CD14-positive monocyte (primary cell): ENCODE results near the gene SH3RF1. TPM values are rescaled to one million over a fixed set of nuclear protein-coding genes. Genes with fewer than 3 reads are reported as not detected.

ENCODE experiments used
- DNase-seq, 3 donors: peaks; one replicate each; pipeline ENCODE4 v3.0.0-alpha.2; 2011 to 2022
- H2AFZ ChIP-seq: 2 replicates; pipeline ENCODE4 v1.6.0; 2012; ENCODE audit warnings: mild to moderate bottlenecking, low read depth, low read length, inconsistent platforms; ENCODE audit not compliant: insufficient read depth, poor library complexity, severe bottlenecking
- H3K27ac ChIP-seq, 2 donors: 1 replicate in 1 of 2; 2 replicates in 1 of 2; pipeline ENCODE4 v1.5.1; 2012 to 2013; ENCODE audit warnings: low read length in 2 of 2, control low read depth in 1 of 2, inconsistent platforms in 1 of 2, low read depth in 1 of 2, mild to moderate bottlenecking in 1 of 2
- H3K27me3 ChIP-seq, 2 donors: one replicate each; pipeline versions ENCODE4 v1.6.0 to v1.6.1; 2011 to 2013; ENCODE audit warnings: low read length in 2 of 2; ENCODE audit not compliant: control insufficient read depth in 2 of 2, insufficient read depth in 2 of 2
- H3K36me3 ChIP-seq, 2 donors: replicated peaks in 1 of 2; 1 replicate in 1 of 2; 2 replicates in 1 of 2; pipeline versions ENCODE4 v1.5.1 to v1.6.1; 2012 to 2013; ENCODE audit warnings: low read length in 2 of 2, control low read depth in 1 of 2, inconsistent platforms in 1 of 2, mild to moderate bottlenecking in 1 of 2; ENCODE audit not compliant: insufficient read depth in 2 of 2, control insufficient read depth in 1 of 2
- H3K4me1 ChIP-seq, 2 donors: 1 replicate in 1 of 2; 2 replicates in 1 of 2; pipeline versions ENCODE4 v1.5.1 to v1.6.1; 2012 to 2013; ENCODE audit warnings: low read length in 2 of 2, control low read depth in 1 of 2, inconsistent platforms in 1 of 2, mild to moderate bottlenecking in 1 of 2, moderate library complexity in 1 of 2; ENCODE audit not compliant: insufficient read depth in 2 of 2, control insufficient read depth in 1 of 2
- H3K4me2 ChIP-seq: replicated peaks from 2 replicates; pipeline ENCODE3; 2012; ENCODE audit warnings: low read length, moderate library complexity, mild to moderate bottlenecking; ENCODE audit not compliant: poor library complexity, severe bottlenecking; ENCODE audit errors: extremely low read depth
- H3K4me3 ChIP-seq, 3 experiments: fragments of 200-600 bp in 1 of 3; sonication (generic) in 1 of 3; replicated peaks in 1 of 3; 1 replicate in 2 of 3; 2 replicates in 1 of 3; pipeline ENCODE4 v1.5.1; 2011 to 2013; ENCODE audit warnings: low read length in 3 of 3, mild to moderate bottlenecking in 3 of 3, control low read depth in 2 of 3, low read depth in 2 of 3, inconsistent platforms in 1 of 3, moderate library complexity in 1 of 3
- H3K79me2 ChIP-seq: 2 replicates; pipeline ENCODE4 v1.6.0; 2012; ENCODE audit warnings: mild to moderate bottlenecking, control low read depth, inconsistent platforms, low read length, moderate library complexity; ENCODE audit not compliant: insufficient read depth
- H3K9ac ChIP-seq: 2 replicates; pipeline ENCODE4 v1.6.0; 2017; ENCODE audit warnings: low read length, mild to moderate bottlenecking; ENCODE audit not compliant: insufficient read depth, poor library complexity, severe bottlenecking
- H3K9me3 ChIP-seq, 2 donors: replicated peaks in 1 of 2; 1 replicate in 1 of 2; 2 replicates in 1 of 2; pipeline versions ENCODE4 v1.5.1 to v1.6.1; 2012 to 2013; ENCODE audit warnings: low read length in 2 of 2, control low read depth in 1 of 2; ENCODE audit not compliant: control insufficient read depth in 1 of 2, insufficient read depth in 1 of 2
- H4K20me1 ChIP-seq: 2 replicates; pipeline ENCODE4 v1.6.0; 2012; ENCODE audit warnings: mild to moderate bottlenecking, low read length, control low read depth, moderate library complexity; ENCODE audit not compliant: insufficient read depth
- H3K27ac Mint-ChIP-seq, 7 donors: one replicate each; pipeline ENCODE4 v1.8.0; 2020; ENCODE audit warnings: mild to moderate bottlenecking in 7 of 7, mixed read lengths in 7 of 7, moderate library complexity in 6 of 7, inconsistent platforms in 2 of 7
- H3K27me3 Mint-ChIP-seq, 3 donors: one replicate each; pipeline ENCODE4 v1.8.0; 2021 to 2022; ENCODE audit warnings: low read depth in 3 of 3, mild to moderate bottlenecking in 3 of 3, mixed read lengths in 3 of 3, moderate library complexity in 3 of 3, inconsistent platforms in 1 of 3
- H3K36me3 Mint-ChIP-seq, 2 donors: one replicate each; pipeline ENCODE4 v1.8.0; 2020; ENCODE audit warnings: mixed read lengths in 2 of 2, inconsistent platforms in 1 of 2, mild to moderate bottlenecking in 1 of 2
- H3K4me1 Mint-ChIP-seq: one replicate; pipeline ENCODE4 v1.8.0; 2020; ENCODE audit warnings: mild to moderate bottlenecking, mixed read lengths
- H3K4me3 Mint-ChIP-seq, 2 donors: one replicate each; pipeline ENCODE4 v1.8.0; 2020; ENCODE audit warnings: mild to moderate bottlenecking in 2 of 2, mixed read lengths in 2 of 2, moderate library complexity in 1 of 2
- H3K9me3 Mint-ChIP-seq, 7 donors: one replicate each; pipeline ENCODE4 v1.8.0; 2020 to 2022; ENCODE audit warnings: mixed read lengths in 7 of 7, mild to moderate bottlenecking in 6 of 7, moderate library complexity in 6 of 7, inconsistent platforms in 2 of 7
- WGBS: methylation state at CpG from one replicate; pipeline ENCODE4 v1.1.5; 2013; ENCODE audit warnings: missing lambda C conversion rate; ENCODE audit not compliant: insufficient coverage; 5-methylcytosine and 5-hydroxymethylcytosine counted together
- intact Hi-C, 2 donors: fragments of 100-400 bp; cut with micrococcal nuclease; formaldehyde crosslinking; loops; one replicate each; pipeline versions ENCODE4 v1.15.0 to v1.15.1; 2023
- polyA plus RNA-seq, 3 donors: library from polyadenylated mRNA; depleted of rRNA in 1 of 3; unstranded in 2 of 3; stranded (reverse) in 1 of 3; fragments of 300-500 nt in 2 of 3; fragments of >200 nt in 1 of 3; fragmentation: Illumina TruSeq in 2 of 3; gene quantifications; 1 replicate in 2 of 3; 2 replicates in 1 of 3; pipeline ENCODE4 v1.2.3, GENCODE V29; 2012 to 2021
- TF ChIP-seq, protein P1 (sequence below): fragments of 200-600 bp; IDR thresholded peaks from one replicate; pipeline ENCODE4 v1.8.0; 2022; ENCODE audit warnings: antibody characterized with exemption, mild to moderate bottlenecking

SH3RF1 gene
- polyA plus RNA-seq, 3 donors, result 3.1 to 4.7 (median 4.4) TPM

DNA sequence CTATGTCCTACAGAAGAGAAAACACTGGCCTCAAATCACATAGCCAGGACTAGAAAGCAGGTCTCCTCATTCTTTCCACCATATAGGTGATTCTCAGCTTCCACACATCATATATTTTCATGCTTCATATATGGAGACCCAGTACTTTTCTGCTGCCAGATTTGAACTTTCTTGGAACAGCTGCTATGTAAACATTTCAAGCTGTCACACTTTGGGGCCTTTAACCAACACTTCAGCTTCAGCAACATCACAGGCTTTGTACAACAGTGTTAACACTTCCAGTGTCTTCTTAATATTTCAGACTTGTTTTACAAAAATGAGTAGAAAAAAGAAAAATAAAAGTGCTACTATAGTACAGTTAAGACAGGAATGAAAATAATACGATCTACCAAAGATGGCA is 12.6 kb downstream of the SH3RF1 start:
- Histone ChIP-seq H3K79me2 (peaks cover 82% of the 10 kb centered on the region), H3K9me3 (no peaks in the 10 kb centered on the region), H3K4me1 (peaks cover 17 to 26% of the 10 kb centered on the region in 2 donors), H3K4me2 (no peak overlapping the region), H3K27me3 (no peaks in the 10 kb centered on the region), H3K27ac (no peak overlapping the region), H3K4me3 (no peak overlapping the region), H3K36me3 (no peaks in the 10 kb centered on the region), H2AFZ (no peak overlapping the region), H4K20me1 (peaks cover 8% of the 10 kb centered on the region), H3K9ac (no peak overlapping the region)
- H3K36me3 Mint-ChIP-seq, result peaks cover 16 to 19% of the 10 kb centered on the region in 2 donors
- intact Hi-C loops, result no loop called here
- peaks cover 50% of the 10 kb centered on the region for H3K4me1 Mint-ChIP-seq
- H3K27me3 Mint-ChIP-seq, result peaks cover 0 to 4% (median 0%) of the 10 kb centered on the region in 3 donors
- TF ChIP-seq, protein P1, sequence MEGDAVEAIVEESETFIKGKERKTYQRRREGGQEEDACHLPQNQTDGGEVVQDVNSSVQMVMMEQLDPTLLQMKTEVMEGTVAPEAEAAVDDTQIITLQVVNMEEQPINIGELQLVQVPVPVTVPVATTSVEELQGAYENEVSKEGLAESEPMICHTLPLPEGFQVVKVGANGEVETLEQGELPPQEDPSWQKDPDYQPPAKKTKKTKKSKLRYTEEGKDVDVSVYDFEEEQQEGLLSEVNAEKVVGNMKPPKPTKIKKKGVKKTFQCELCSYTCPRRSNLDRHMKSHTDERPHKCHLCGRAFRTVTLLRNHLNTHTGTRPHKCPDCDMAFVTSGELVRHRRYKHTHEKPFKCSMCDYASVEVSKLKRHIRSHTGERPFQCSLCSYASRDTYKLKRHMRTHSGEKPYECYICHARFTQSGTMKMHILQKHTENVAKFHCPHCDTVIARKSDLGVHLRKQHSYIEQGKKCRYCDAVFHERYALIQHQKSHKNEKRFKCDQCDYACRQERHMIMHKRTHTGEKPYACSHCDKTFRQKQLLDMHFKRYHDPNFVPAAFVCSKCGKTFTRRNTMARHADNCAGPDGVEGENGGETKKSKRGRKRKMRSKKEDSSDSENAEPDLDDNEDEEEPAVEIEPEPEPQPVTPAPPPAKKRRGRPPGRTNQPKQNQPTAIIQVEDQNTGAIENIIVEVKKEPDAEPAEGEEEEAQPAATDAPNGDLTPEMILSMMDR, result no peak
- DNase-seq, result no peak
- no peak overlapping the region for H3K4me3 Mint-ChIP-seq
- H3K9me3 Mint-ChIP-seq, result no peaks in the 10 kb centered on the region
- no CpG with 5 or more reads among the region's 1 CpG for WGBS
- H3K27ac Mint-ChIP-seq, result no peak overlapping the region

DNA sequence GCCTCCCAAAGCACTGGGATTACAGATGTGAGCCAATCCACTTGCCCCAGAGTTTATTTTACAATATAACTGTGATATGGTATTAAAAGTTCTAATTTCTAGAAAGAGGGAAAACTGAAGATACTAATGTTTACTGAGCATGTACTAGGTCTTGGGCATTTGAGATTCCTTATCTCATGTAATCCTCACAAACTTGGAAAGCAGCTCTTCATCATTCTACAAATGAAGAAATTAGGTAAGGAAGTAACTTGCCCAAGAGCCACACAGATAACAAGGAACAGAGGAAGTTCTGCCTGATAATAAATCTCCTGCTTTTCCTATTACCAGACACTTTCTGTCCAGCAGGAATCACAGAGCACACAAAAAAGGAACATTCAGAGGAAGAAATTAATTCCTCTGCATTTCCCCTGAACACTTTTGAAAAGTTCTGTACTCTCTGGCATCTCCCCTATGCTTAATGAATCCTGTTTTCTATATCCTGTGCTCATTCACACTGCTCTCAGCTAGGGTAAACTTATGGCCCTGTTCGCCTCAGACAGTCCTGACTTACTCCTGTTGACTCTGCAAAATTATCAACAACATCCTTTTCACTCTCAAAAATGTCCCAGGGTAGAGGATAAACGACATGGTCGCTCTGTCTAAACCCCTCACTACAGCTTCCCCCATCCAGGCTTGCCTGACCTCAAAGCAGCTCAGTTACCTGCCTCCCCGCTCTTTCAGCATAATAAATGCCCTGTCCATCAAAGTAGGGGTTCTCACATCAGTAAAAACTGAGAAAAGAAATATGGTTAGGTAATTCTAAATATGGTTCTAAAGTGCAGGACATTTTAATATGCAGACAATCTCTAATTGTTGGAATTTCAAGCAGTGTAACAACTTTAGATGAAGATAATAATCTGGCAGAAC is 13.6 kb downstream of the SH3RF1 start:
- Histone ChIP-seq H3K27ac (no peak overlapping the region), H4K20me1 (peaks cover 8% of the 10 kb centered on the region), H3K79me2 (peaks cover 83% of the 10 kb centered on the region), H2AFZ (no peak overlapping the region), H3K4me3 (no peak overlapping the region), H3K9me3 (no peaks in the 10 kb centered on the region), H3K4me1 (peaks cover 17 to 30% of the 10 kb centered on the region in 2 donors), H3K27me3 (no peaks in the 10 kb centered on the region), H3K4me2 (no peak overlapping the region), H3K9ac (no peak overlapping the region), H3K36me3 (no peaks in the 10 kb centered on the region)
- Mint-ChIP-seq H3K9me3 (no peaks in the 10 kb centered on the region), H3K27me3 (peaks cover 0 to 3% (median 0%) of the 10 kb centered on the region in 3 donors), H3K36me3 (peaks cover 12 to 13% of the 10 kb centered on the region in 2 donors), H3K4me1 (peaks cover 48% of the 10 kb centered on the region), H3K4me3 (no peak overlapping the region), H3K27ac (peak overlapping the region in 2 of 7 donors; percentile 46 to 52)
- WGBS, result 50% methylated on average over 1 of the region's 4 CpGs
- TF ChIP-seq, protein P1, result no peak
- DNase-seq, result no peak
- intact Hi-C loops, result no loop called here
